Stomach smooth muscle (tissue), 2 donors: Measurements from ENCODE around the gene ETNPPL.

Experiments
- H3K27ac ChIP-seq: one replicate; pipeline ENCODE4 v1.7.0; 2013; ENCODE audit warnings: mild to moderate bottlenecking, low read length, inconsistent platforms
- H3K27me3 ChIP-seq, 2 donors: one replicate each; pipeline ENCODE4 v1.7.0; 2013; ENCODE audit warnings: low read length in 2 of 2; ENCODE audit not compliant: insufficient read depth in 2 of 2, control insufficient read depth in 1 of 2
- H3K36me3 ChIP-seq, 2 donors: one replicate each; pipeline ENCODE4 v1.7.0; 2013; ENCODE audit warnings: low read length in 2 of 2; ENCODE audit not compliant: control insufficient read depth in 2 of 2, insufficient read depth in 2 of 2
- H3K4me1 ChIP-seq: one replicate; pipeline ENCODE4 v1.7.0; 2013; ENCODE audit warnings: low read length; ENCODE audit not compliant: control insufficient read depth, insufficient read depth
- H3K4me3 ChIP-seq, 2 donors: one replicate each; pipeline ENCODE4 v1.7.0; 2013; ENCODE audit warnings: low read length in 2 of 2
- H3K9ac ChIP-seq, 2 donors: one replicate each; pipeline ENCODE4 v1.7.0; 2013; ENCODE audit warnings: low read length in 2 of 2, mild to moderate bottlenecking in 1 of 2
- H3K9me3 ChIP-seq, 2 donors: one replicate each; pipeline ENCODE4 v1.7.0; 2013; ENCODE audit warnings: low read length in 2 of 2; ENCODE audit not compliant: control insufficient read depth in 2 of 2
- donor health status: healthy.
- donor health status: Pancreatic carcinoma.

ETNPPL gene

GRCh38 chr4:108787106-108787505, 24.3 kb upstream of the ETNPPL start:
- Histone ChIP-seq H3K9ac (no peak overlapping the region), H3K4me1 (no peaks in the 10 kb centered on the region), H3K27ac (no peak overlapping the region), H3K9me3 (no peaks in the 10 kb centered on the region), H3K36me3 (no peaks in the 10 kb centered on the region), H3K4me3 (no peak overlapping the region), H3K27me3 (no peaks in the 10 kb centered on the region)

- Histone ChIP-seq H3K9me3 (no peaks in the 10 kb centered on the region), H3K27me3 (no peaks in the 10 kb centered on the region), H3K9ac (no peak overlapping the region), H3K4me1 (no peaks in the 10 kb centered on the region), H3K27ac (no peak overlapping the region), H3K4me3 (no peak overlapping the region), H3K36me3 (no peaks in the 10 kb centered on the region)
Observed at GRCh38 chr4:108786351-108786750, 23.5 kb upstream of the ETNPPL start.

DNA sequence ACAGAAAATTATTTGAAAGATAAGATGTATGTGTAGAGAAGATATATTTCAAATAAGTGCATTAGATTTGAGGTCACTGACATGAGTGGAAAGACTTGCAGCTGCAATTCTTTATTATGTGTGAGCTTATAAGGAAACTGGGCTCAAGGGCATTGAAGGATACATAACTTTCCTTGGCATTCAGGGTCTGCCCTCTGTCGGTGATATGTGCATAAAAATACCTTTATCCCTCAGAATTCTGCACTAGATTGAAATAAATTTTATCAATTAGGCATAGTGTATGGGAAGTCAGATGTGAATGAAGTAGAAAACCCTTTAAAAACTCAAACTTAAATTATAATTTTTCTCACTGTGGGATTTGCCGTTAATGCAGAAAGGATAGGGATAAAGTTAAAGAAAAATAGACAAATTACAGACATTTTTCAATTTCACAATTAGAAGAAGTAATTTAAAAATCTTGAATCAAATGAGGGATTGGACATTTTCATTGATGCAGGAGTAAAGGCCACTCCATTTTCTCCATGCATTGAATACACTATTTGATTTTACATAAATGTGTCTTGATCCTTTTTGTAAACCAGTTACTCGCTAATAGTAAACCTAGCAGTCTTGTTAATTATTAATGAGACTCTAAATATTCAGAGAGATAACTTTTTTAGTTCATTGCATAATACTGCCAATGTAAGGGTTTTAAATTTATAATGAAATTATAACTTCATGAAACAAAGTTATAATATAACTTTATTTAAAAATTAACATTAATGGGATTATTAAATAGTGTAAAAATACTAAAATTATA, 21.0 kb upstream of the ETNPPL start:
- no peaks in the 10 kb centered on the region for H3K4me1 ChIP-seq
- H3K27ac ChIP-seq: no peak overlapping the region
- H3K9ac ChIP-seq: no peak overlapping the region
- H3K36me3 ChIP-seq: no peaks in the 10 kb centered on the region
- H3K27me3 ChIP-seq: no peaks in the 10 kb centered on the region
- H3K4me3 ChIP-seq: no peak overlapping the region
- H3K9me3 ChIP-seq: no peaks in the 10 kb centered on the region

GRCh38 chr4:108779958-108780357, 17.1 kb upstream of the ETNPPL start:
- H3K27me3 ChIP-seq: no peaks in the 10 kb centered on the region
- H3K27ac ChIP-seq: no peak overlapping the region
- H3K36me3 ChIP-seq: no peaks in the 10 kb centered on the region
- peaks cover 3% of the 10 kb centered on the region for H3K4me1 ChIP-seq
- H3K4me3 ChIP-seq: no peak overlapping the region
- H3K9ac ChIP-seq: no peak overlapping the region
- no peaks in the 10 kb centered on the region for H3K9me3 ChIP-seq

- Histone ChIP-seq H3K36me3 (no peaks in the 10 kb centered on the region), H3K9ac (no peak overlapping the region), H3K27ac (no peak overlapping the region), H3K4me1 (peaks cover 3% of the 10 kb centered on the region), H3K27me3 (no peaks in the 10 kb centered on the region), H3K9me3 (no peaks in the 10 kb centered on the region), H3K4me3 (no peak overlapping the region)
Observed at GRCh38 chr4:108777388-108777787, 14.5 kb upstream of the ETNPPL start.

DNA sequence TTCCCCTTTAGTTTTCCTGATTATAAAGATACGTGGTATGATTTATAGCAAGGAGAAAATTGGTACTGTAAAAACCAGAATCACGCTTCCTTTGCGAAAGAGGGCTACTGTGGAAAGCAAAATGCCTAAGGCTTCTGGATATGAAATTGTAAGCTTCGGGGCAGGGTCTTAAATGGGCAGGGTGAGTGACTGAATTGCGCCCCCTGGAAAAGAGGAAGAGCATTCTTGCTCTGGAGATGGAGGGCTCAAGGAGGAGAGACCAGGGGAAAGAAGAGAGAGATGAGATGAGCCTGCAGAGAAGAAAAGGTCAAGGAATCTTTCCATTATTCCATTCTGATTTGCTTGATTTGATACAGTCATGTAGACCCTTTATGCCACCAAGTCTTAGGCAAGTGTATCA, 13.1 kb upstream of the ETNPPL start:
- no peak overlapping the region for H3K27ac ChIP-seq
- no peaks in the 10 kb centered on the region for H3K9me3 ChIP-seq
- no peak overlapping the region for H3K9ac ChIP-seq
- H3K36me3 ChIP-seq: no peaks in the 10 kb centered on the region
- no peak overlapping the region for H3K4me3 ChIP-seq
- no peaks in the 10 kb centered on the region for H3K27me3 ChIP-seq
- H3K4me1 ChIP-seq: peaks cover 3% of the 10 kb centered on the region

GRCh38 chr4:108774809-108775530, 12.1 kb upstream of the ETNPPL start:
- no peak overlapping the region for H3K4me3 ChIP-seq
- no peaks in the 10 kb centered on the region for H3K27me3 ChIP-seq
- H3K9ac ChIP-seq: no peak overlapping the region
- no peaks in the 10 kb centered on the region for H3K36me3 ChIP-seq
- peaks cover 3% of the 10 kb centered on the region for H3K4me1 ChIP-seq
- no peak overlapping the region for H3K27ac ChIP-seq
- H3K9me3 ChIP-seq: no peaks in the 10 kb centered on the region

- Histone ChIP-seq H3K9me3 (no peaks in the 10 kb centered on the region), H3K27me3 (no peaks in the 10 kb centered on the region), H3K4me3 (no peak overlapping the region), H3K27ac (no peak overlapping the region), H3K4me1 (peaks cover 3% of the 10 kb centered on the region), H3K36me3 (no peaks in the 10 kb centered on the region), H3K9ac (no peak overlapping the region)
Observed at GRCh38 chr4:108772402-108772801, 9.5 kb upstream of the ETNPPL start.

DNA sequence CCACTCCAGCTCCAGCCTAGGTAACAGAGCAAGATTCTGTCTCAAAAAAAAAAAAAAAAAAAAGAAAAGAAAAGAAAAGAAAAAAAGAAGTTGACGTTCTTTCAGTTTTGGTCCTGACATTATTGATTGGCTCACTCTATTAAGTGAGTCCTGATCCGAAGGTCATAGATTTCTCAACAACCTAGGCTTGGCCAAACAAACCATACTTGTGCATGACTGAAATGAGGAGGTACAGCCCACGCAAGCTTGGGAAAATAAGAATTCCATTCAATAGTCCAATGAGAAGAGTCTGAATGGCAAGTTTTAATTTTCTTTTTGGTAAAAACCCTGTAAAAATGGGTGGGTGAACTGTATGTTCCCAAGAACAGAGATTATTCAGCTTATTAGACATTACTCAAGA, 3.2 kb upstream of the ETNPPL start:
- H3K36me3 ChIP-seq: no peaks in the 10 kb centered on the region
- peaks cover 8% of the 10 kb centered on the region for H3K4me1 ChIP-seq
- H3K27ac ChIP-seq: no peak overlapping the region
- H3K4me3 ChIP-seq: no peak overlapping the region
- no peaks in the 10 kb centered on the region for H3K9me3 ChIP-seq
- no peak overlapping the region for H3K9ac ChIP-seq
- H3K27me3 ChIP-seq: peaks cover 4 to 10% of the 10 kb centered on the region in 2 donors

DNA sequence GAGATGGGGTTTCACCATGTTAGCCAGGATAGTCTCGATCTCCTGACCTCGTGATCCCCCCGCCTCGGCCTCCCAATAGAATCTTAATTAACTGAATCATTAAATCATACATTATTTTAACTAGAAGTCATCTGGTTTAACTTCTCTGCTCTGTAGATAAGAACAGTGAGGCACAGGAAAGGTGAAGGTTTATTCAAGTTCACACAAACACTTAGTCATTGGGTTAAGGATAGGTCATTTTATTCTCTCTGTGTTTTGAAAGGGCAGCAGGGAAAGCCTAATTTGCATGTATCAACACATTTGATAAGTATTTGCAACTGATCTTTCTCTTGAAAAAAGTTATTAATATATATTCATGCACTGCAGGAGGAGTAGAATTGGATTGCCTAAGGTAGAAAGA, 1.1 kb upstream of the ETNPPL start:
- Histone ChIP-seq H3K9ac (no peak overlapping the region), H3K9me3 (no peaks in the 10 kb centered on the region), H3K4me1 (peaks cover 8% of the 10 kb centered on the region), H3K27ac (no peak overlapping the region), H3K27me3 (peaks cover 4 to 12% of the 10 kb centered on the region in 2 donors), H3K36me3 (no peaks in the 10 kb centered on the region), H3K4me3 (no peak overlapping the region)

GRCh38 chr4:108763226-108763593, 357 bp upstream of the ETNPPL start:
- Histone ChIP-seq H3K9me3 (no peaks in the 10 kb centered on the region), H3K4me1 (peaks cover 8% of the 10 kb centered on the region), H3K27ac (no peak overlapping the region), H3K36me3 (no peaks in the 10 kb centered on the region), H3K9ac (peak overlapping the region in 1 of 2 donors; percentile 48), H3K27me3 (peaks cover 4 to 12% of the 10 kb centered on the region in 2 donors), H3K4me3 (peak overlapping the region; percentile 79 to 84)
